Body of pancreas (tissue), 4 donors: Measurements from ENCODE around the gene KBTBD8.

Experiments used
- POLR2A ChIP-seq, 3 donors: fragments of 450-650 bp; IDR thresholded peaks; one replicate each; pipeline ENCODE4 v1.6.1; 2016; ENCODE audit warnings: antibody characterized with exemption in 3 of 3, mild to moderate bottlenecking in 2 of 3
- TF ChIP-seq, protein P1 (sequence below), 7 experiments: fragments of 450-650 bp in 4 of 7; fragments of 200-600 bp in 3 of 7; sonication (generic) in 3 of 7; IDR thresholded peaks; one replicate each; pipeline ENCODE4 v1.5.1; 2016 to 2019; ENCODE audit warnings: antibody characterized with exemption in 7 of 7

DNA sequence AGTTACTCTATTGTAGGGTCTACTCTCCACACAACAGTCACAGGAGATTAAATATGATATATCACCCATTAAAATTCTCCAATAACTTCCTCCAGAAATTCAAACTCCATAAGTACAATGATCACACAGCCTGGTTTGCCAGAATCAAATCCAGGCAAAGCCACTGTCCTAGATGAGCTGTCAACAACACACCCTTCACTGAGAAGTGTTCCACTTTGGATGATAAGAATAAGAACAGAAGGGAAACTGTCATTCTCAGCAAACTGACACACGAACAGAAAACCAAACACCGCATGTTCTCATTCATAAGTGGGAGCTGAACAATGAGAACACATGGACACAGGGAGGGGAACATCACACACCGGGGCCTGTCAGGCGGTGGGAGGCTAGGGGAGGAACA, 41.4 kb upstream of the KBTBD8 start:
- TF ChIP-seq, protein P1, sequence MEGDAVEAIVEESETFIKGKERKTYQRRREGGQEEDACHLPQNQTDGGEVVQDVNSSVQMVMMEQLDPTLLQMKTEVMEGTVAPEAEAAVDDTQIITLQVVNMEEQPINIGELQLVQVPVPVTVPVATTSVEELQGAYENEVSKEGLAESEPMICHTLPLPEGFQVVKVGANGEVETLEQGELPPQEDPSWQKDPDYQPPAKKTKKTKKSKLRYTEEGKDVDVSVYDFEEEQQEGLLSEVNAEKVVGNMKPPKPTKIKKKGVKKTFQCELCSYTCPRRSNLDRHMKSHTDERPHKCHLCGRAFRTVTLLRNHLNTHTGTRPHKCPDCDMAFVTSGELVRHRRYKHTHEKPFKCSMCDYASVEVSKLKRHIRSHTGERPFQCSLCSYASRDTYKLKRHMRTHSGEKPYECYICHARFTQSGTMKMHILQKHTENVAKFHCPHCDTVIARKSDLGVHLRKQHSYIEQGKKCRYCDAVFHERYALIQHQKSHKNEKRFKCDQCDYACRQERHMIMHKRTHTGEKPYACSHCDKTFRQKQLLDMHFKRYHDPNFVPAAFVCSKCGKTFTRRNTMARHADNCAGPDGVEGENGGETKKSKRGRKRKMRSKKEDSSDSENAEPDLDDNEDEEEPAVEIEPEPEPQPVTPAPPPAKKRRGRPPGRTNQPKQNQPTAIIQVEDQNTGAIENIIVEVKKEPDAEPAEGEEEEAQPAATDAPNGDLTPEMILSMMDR (IDR thresholded peaks at IDR 0.05) = no peak
- TF ChIP-seq POLR2A (IDR thresholded peaks at IDR 0.05) = no peak
